HEK293 (cell line): ENCODE results near the gene IRAK3.

Source experiments
- CTCF ChIP-seq: fragments of 450-650 bp; formaldehyde crosslinking; IDR thresholded peaks from 2 replicates; pipeline ENCODE4 v1.5.1; 2016; ENCODE audit warnings: missing biosample characterization, missing genetic modification characterization
- INSM2 ChIP-seq: fragments of 450-650 bp; formaldehyde crosslinking; IDR thresholded peaks from 2 replicates; pipeline ENCODE4 v1.5.1; 2016; ENCODE audit warnings: missing biosample characterization, missing genetic modification characterization
- PRDM10 ChIP-seq: fragments of 450-650 bp; formaldehyde crosslinking; IDR thresholded peaks from 2 replicates; pipeline ENCODE4 v1.5.1; 2016; ENCODE audit warnings: missing biosample characterization, missing genetic modification characterization
- ZNF248 ChIP-seq: fragments of 450-650 bp; formaldehyde crosslinking; IDR thresholded peaks from 2 replicates; pipeline ENCODE4 v1.5.1; 2017; ENCODE audit warnings: missing biosample characterization, missing genetic modification characterization
- ZNF274 ChIP-seq, 2 experiments: fragments of 200-500 bp in 1 of 2; fragments of 450-650 bp in 1 of 2; sonication (Bioruptor generic) in 1 of 2; formaldehyde crosslinking in 1 of 2; IDR thresholded peaks; 2 replicates each; pipeline versions ENCODE4 v1.5.1 to v1.6.1; 2014 to 2016; ENCODE audit warnings: borderline replicate concordance in 1 of 2, inconsistent platforms in 1 of 2, low read length in 1 of 2, missing biosample characterization in 1 of 2, missing genetic modification characterization in 1 of 2
- ZNF530 ChIP-seq: fragments of 450-650 bp; formaldehyde crosslinking; IDR thresholded peaks from 2 replicates; pipeline ENCODE4 v1.5.1; 2016; ENCODE audit warnings: low read depth, missing biosample characterization, missing genetic modification characterization
- ZNF639 ChIP-seq: fragments of 450-650 bp; formaldehyde crosslinking; IDR thresholded peaks from 2 replicates; pipeline ENCODE4 v1.5.1; 2016; ENCODE audit warnings: missing biosample characterization, missing genetic modification characterization
- ZNF843 ChIP-seq: fragments of 450-650 bp; formaldehyde crosslinking; IDR thresholded peaks from 2 replicates; pipeline ENCODE4 v1.5.1; 2016; ENCODE audit warnings: missing biosample characterization, missing genetic modification characterization
- ZSCAN18 ChIP-seq: fragments of 450-650 bp; formaldehyde crosslinking; IDR thresholded peaks from 2 replicates; pipeline ENCODE4 v1.5.1; 2016; ENCODE audit warnings: missing biosample characterization, missing genetic modification characterization

- TF ChIP-seq CTCF (tag by site-specific recombination) (no peak), ZSCAN18 (tag by site-specific recombination) (no peak), PRDM10 (no peak), ZNF274 (IDR thresholded peaks at IDR 0.05; ENCODE audit: low read length) (no peak), ZNF274 (tag by site-specific recombination; IDR thresholded peaks at IDR 0.05; ENCODE audit: borderline replicate concordance) (no peak), ZNF843 (tag by site-specific recombination) (no peak), ZNF248 (tag by site-specific recombination) (no peak), ZNF530 (tag by site-specific recombination) (no peak), ZNF639 (tag by site-specific recombination) (no peak), INSM2 (tag by site-specific recombination) (no peak)
Measured at GRCh38 chr12:66176105-66176900, 12.7 kb upstream of the IRAK3 start.
